Panc1 (cell line): ENCODE data around the gene CFAP299. TPM values are rescaled to one million over a fixed set of nuclear protein-coding genes. Genes with fewer than 3 reads are reported as not detected.

Source experiments
- ATAC-seq: fragments of 200-7000 bp; cut with Tn5 transposase; 2 replicates; pipeline ENCODE4 v1.9.1; 2020; ENCODE audit warnings: mild to moderate bottlenecking, moderate library complexity
- BruUV-seq: library from RNA; stranded (reverse); fragments of 400-500 nt; replicated peaks from 2 replicates; lab custom pipeline; 2021; lab: Mats Ljungman, UMichigan
- CTCF ChIA-PET: fragments of 300-600 bp; sonication (Branson Sonifier 250); formaldehyde crosslinking; loops from one replicate; lab custom pipeline; 2022; ENCODE audit warnings: antibody characterized with exemption; lab: Charles Lee
- POLR2A ChIA-PET: fragments of 300-600 bp; sonication (Branson Sonifier 250); formaldehyde crosslinking; loops from one replicate; lab custom pipeline; 2022; ENCODE audit warnings: antibody characterized with exemption; lab: Charles Lee
- DNase-seq: peaks from one replicate; pipeline ENCODE4 v3.0.0-alpha.2; 2010; ENCODE audit warnings: low read depth, low spot score
- H3K27ac ChIP-seq: 2 replicates; pipeline ENCODE4 v1.5.1; 2011; ENCODE audit warnings: mild to moderate bottlenecking, low read length, inconsistent platforms
- H3K27me3 ChIP-seq: fragments of 200-500 bp; sonication (Bioruptor generic); 2 replicates; pipeline ENCODE4 v1.6.0; 2014; ENCODE audit warnings: low read length, inconsistent platforms; ENCODE audit not compliant: control insufficient read depth, insufficient read depth
- H3K36me3 ChIP-seq: fragments of 200-500 bp; sonication (Bioruptor generic); 2 replicates; pipeline ENCODE4 v1.5.1; 2014; ENCODE audit warnings: inconsistent platforms, mild to moderate bottlenecking, low read length, moderate library complexity; ENCODE audit not compliant: control insufficient read depth, insufficient read depth
- H3K4me1 ChIP-seq: 2 replicates; pipeline ENCODE4 v1.5.1; 2011; ENCODE audit warnings: inconsistent platforms, mild to moderate bottlenecking, low read length, moderate library complexity; ENCODE audit not compliant: control insufficient read depth, insufficient read depth
- H3K4me3 ChIP-seq, 2 experiments: 2 replicates each; pipeline ENCODE4 v1.5.1; 2011 to 2012; ENCODE audit warnings: low read depth in 2 of 2, low read length in 2 of 2, mild to moderate bottlenecking in 2 of 2, inconsistent platforms in 1 of 2, moderate library complexity in 1 of 2
- H3K9me3 ChIP-seq: fragments of 200-500 bp; sonication (Bioruptor generic); 2 replicates; pipeline ENCODE4 v1.5.1; 2014; ENCODE audit warnings: low read depth, mild to moderate bottlenecking, inconsistent platforms, low read length, moderate library complexity; ENCODE audit not compliant: control insufficient read depth, insufficient read depth
- CTCF ChIP-seq: fragments of 450-650 bp; IDR thresholded peaks from 2 replicates; pipeline ENCODE4 v1.5.1; 2017; ENCODE audit warnings: mild to moderate bottlenecking
- POLR2AphosphoS5 ChIP-seq: IDR thresholded peaks from 2 replicates; pipeline ENCODE4 v1.6.1; 2012; ENCODE audit warnings: mild to moderate bottlenecking, low read depth, low read length, moderate library complexity
- REST ChIP-seq, 2 experiments: IDR thresholded peaks; 2 replicates each; pipeline ENCODE4 v1.6.1; 2011 to 2012; ENCODE audit warnings: low read depth in 2 of 2, control low read depth in 1 of 2, low read length in 1 of 2, mild to moderate bottlenecking in 1 of 2, moderate library complexity in 1 of 2; ENCODE audit not compliant: insufficient read depth in 1 of 2
- SIN3A ChIP-seq: IDR thresholded peaks from 2 replicates; pipeline ENCODE4 v1.6.1; 2012; ENCODE audit warnings: low read depth, mild to moderate bottlenecking, low read length, moderate library complexity, borderline replicate concordance; ENCODE audit not compliant: insufficient read depth
- TCF7L2 ChIP-seq: IDR thresholded peaks from 2 replicates; pipeline ENCODE4 v1.6.1; 2011; ENCODE audit warnings: mild to moderate bottlenecking, low read depth, low read length, inconsistent platforms
- in situ Hi-C: cut with HindIII; loops from 2 replicates; pipeline ENCODE4 v1.10.0; 2016; ENCODE audit warnings: low sequenced_read_pairs, low pct_unique_long_range_greater_than_20kb
- intact Hi-C: fragments of 100-400 bp; cut with micrococcal nuclease; formaldehyde crosslinking; loops from one replicate; pipeline ENCODE4 v1.10.0; 2022; ENCODE audit not compliant: unreplicated experiment
- total RNA-seq: library from RNA; stranded (reverse); gene quantifications from one replicate; pipeline ENCODE4 v1.2.1, GENCODE V29; 2021; ENCODE audit not compliant: unreplicated experiment

Gene CFAP299
- total RNA-seq, 1 experiment from 2014 or later: not detected

- no peaks in the 10 kb centered on the region; the same call in 1 of the 2 replicates for H3K4me1 ChIP-seq
- in situ Hi-C loops: no loop called here
Observed at GRCh38 chr4:80309294-80310004, 26.1 kb upstream of the CFAP299 start.

DNA sequence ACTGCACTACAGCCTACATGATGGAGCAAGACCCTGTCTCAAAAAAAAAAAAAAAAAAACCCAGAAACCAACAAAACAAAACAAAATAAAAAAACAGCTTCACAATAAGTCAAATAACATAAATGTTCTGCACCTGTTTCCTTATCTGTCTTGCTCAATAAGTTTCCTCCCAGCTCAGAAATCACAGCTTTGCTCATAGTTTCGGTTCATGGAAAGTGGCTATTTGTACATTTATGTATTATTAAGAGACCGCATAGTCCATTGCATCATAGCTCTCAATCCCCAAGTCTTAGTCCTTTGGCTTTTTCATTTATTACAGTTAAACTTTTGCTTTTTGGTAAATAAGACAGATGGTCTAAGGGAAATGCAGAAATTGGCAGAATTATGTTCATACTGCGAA, 24.4 kb upstream of the CFAP299 start:
- H3K4me1 ChIP-seq: no peaks in the 10 kb centered on the region; the same call in 1 of the 2 replicates
- no peaks in the 10 kb centered on the region for H3K36me3 ChIP-seq
- H3K27ac ChIP-seq: no peak overlapping the region
- ChIA-PET CTCF (no interaction called here), POLR2A (no interaction called here)
- no peak for TF ChIP-seq CTCF
- no peak for TF ChIP-seq POLR2AphosphoS5
- no peak for TF ChIP-seq TCF7L2
- no peak for TF ChIP-seq SIN3A
- no peak for TF ChIP-seq REST (IDR thresholded peaks at IDR 0.05; ENCODE audit: insufficient read depth in 1 of 2, low read depth in 2 of 2, low read length in 1 of 2)
- in situ Hi-C loops: no loop called here
- H3K27me3 ChIP-seq: no peaks in the 10 kb centered on the region
- DNase-seq (no peak), ATAC-seq (no peak)
- no peaks in the 10 kb centered on the region for H3K9me3 ChIP-seq
- no TSS peak for BruUV-seq
- intact Hi-C loops: no loop called here
- no peak overlapping the region for H3K4me3 ChIP-seq

More at GRCh38 chr4:80309294-80310004, 26.1 kb upstream of the CFAP299 start:
- intact Hi-C loops: no loop called here
- DNase-seq (no peak), ATAC-seq (0 out of 2 replicates have a peak, but pooled peaks have one; percentile 59)
- Histone ChIP-seq H3K4me3 (no peak overlapping the region), H3K27me3 (no peaks in the 10 kb centered on the region), H3K9me3 (no peaks in the 10 kb centered on the region), H3K36me3 (no peaks in the 10 kb centered on the region), H3K27ac (no peak overlapping the region)
- TF ChIP-seq CTCF (no peak), TCF7L2 (no peak), POLR2AphosphoS5 (no peak), SIN3A (no peak), REST (IDR thresholded peaks at IDR 0.05; ENCODE audit: insufficient read depth in 1 of 2, low read depth in 2 of 2, low read length in 1 of 2) (no peak)
- ChIA-PET CTCF (no interaction called here), POLR2A (no interaction called here)
- no TSS peak for BruUV-seq
